Small intestine (tissue), 7 donors: ENCODE data around the gene AUNIP. TPM values are rescaled to one million over a fixed set of nuclear protein-coding genes. Genes with fewer than 3 reads are reported as not detected.

Experiments used
- DNase-seq, 2 donors: peaks; one replicate each; pipeline versions ENCODE4 v3.0.0 to v3.0.0-alpha.2; 2013
- FAIRE-seq: peaks from 2 replicates; lab custom pipeline; 2012; peaks lifted over from hg19 to GRCh38; lab: Jason Lieb, UNC
- H3K27ac ChIP-seq, 3 donors: one replicate each; pipeline ENCODE4 v1.5.1; 2013; ENCODE audit warnings: low read length in 2 of 3, mild to moderate bottlenecking in 2 of 3, control low read depth in 1 of 3, inconsistent platforms in 1 of 3, low read depth in 1 of 3, moderate library complexity in 1 of 3
- H3K27me3 ChIP-seq, 3 donors: one replicate each; pipeline ENCODE4 v1.6.1; 2013; ENCODE audit warnings: low read length in 3 of 3, inconsistent platforms in 1 of 3; ENCODE audit not compliant: control insufficient read depth in 3 of 3, insufficient read depth in 3 of 3
- H3K36me3 ChIP-seq, 3 donors: one replicate each; pipeline ENCODE4 v1.6.1; 2013; ENCODE audit warnings: low read length in 3 of 3, inconsistent platforms in 1 of 3, low read depth in 1 of 3, mild to moderate bottlenecking in 1 of 3, moderate library complexity in 1 of 3; ENCODE audit not compliant: control insufficient read depth in 3 of 3, insufficient read depth in 2 of 3
- H3K4me1 ChIP-seq, 3 donors: one replicate each; pipeline ENCODE4 v1.6.1; 2013; ENCODE audit warnings: low read length in 2 of 3, inconsistent platforms in 1 of 3, low read depth in 1 of 3, mild to moderate bottlenecking in 1 of 3, moderate library complexity in 1 of 3; ENCODE audit not compliant: control insufficient read depth in 3 of 3, insufficient read depth in 2 of 3
- H3K4me3 ChIP-seq, 3 donors: one replicate each; pipeline ENCODE4 v1.5.1; 2013; ENCODE audit warnings: low read length in 3 of 3, control low read depth in 1 of 3, inconsistent platforms in 1 of 3, low read depth in 1 of 3, mild to moderate bottlenecking in 1 of 3, moderate library complexity in 1 of 3
- H3K9me3 ChIP-seq, 2 donors: one replicate each; pipeline ENCODE4 v1.6.1; 2013; ENCODE audit warnings: low read depth in 1 of 2, low read length in 1 of 2; ENCODE audit not compliant: control insufficient read depth in 2 of 2, insufficient read depth in 1 of 2
- WGBS, 3 donors: extraction: QIAGEN DNeasy Blood & Tissue Kit; methylation state at CpG; one replicate each; pipeline ENCODE4 v1.1.7; 2013; 5-methylcytosine and 5-hydroxymethylcytosine counted together
- polyA plus RNA-seq, 4 donors: library from polyadenylated mRNA; stranded (reverse) in 3 of 4; unstranded in 1 of 4; fragments of 200-250 nt in 3 of 4; fragments of 120-200 nt in 1 of 4; gene quantifications; one replicate each; pipeline versions ENCODE4 v1.2.1 to v1.2.3, GENCODE V29; 2013
- donor health status: healthy with polysubstance abuse.
- donor health status: control.
- donor health status: control.
- donor health status: Bipolar disorder and iron deficiency.
- donor health status: healthy.

Gene AUNIP
- polyA plus RNA-seq, 4 donors, result 0.67 to 3.2 (median 1.9) TPM; not detected in 1

DNA sequence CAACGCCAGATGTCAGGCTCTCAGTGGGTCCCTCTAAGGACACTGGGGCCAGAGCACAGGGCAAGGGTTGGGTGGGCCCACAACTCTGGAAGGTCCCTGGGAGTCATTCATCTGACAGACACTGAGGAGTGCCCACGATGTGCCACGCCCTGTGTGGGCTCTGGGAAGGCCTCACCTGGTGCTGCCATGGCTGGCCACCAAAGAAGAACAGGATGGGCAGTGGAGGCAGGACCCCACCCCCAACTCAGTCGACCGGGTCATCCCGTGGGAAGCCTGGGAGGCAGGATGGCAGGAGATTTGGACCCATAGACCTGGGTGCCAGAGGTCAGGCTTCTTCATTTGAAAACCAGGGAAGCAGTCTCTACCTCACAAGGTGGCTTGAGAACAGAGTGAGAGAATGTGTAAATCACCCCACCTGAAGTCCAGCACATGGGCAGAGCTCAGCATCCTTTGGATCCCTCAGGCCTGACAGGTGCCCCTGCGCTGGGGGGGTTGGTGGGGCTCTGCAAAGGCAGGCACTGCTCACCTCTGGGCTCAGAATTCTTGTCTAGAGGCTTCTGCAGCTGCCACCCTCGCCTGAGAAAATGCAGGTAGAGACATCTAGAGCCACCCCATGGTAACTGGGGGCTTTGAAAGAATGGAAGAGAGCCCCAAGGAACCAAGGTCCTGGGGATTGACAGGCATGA lies 60.4 kb downstream of the AUNIP start:
- H3K36me3 ChIP-seq, result peaks cover 0 to 14% (median 0%) of the 10 kb centered on the region in 3 donors
- 52 to 72% (median 66%) methylated on average over 8 of the region's 8 CpGs for WGBS, 3 donors
- no peak for FAIRE-seq
- H3K27ac ChIP-seq, result no peak overlapping the region
- H3K27me3 ChIP-seq, result no peaks in the 10 kb centered on the region
- DNase-seq, result no peak
- no peak overlapping the region for H3K4me3 ChIP-seq
- H3K9me3 ChIP-seq, result no peaks in the 10 kb centered on the region
- H3K4me1 ChIP-seq, result peaks cover 2 to 54% (median 5%) of the 10 kb centered on the region in 3 donors

DNA sequence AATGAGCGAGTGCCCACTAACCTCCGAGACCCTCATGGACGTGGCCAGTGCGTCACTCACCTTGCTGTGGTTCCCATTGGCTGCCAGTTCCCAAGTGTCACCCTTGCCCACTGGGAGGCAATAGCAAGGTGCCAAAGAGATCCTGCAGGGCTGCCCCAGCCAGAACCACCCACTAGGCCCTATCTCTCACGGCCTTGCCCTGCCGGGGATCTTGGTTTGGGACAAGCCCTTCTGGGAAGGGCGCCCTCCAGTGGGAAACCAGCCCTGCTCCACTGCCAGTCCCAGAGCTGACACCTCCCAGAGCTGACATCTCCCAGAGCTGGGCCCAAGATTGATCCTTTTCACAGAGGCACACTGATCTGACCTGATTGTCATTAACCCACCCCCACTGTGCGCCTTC lies 61.3 kb downstream of the AUNIP start:
- Histone ChIP-seq H3K9me3 (no peaks in the 10 kb centered on the region), H3K27ac (no peak overlapping the region), H3K27me3 (no peaks in the 10 kb centered on the region), H3K4me3 (no peak overlapping the region), H3K4me1 (peaks cover 2 to 54% (median 5%) of the 10 kb centered on the region in 3 donors), H3K36me3 (peaks cover 0 to 14% (median 0%) of the 10 kb centered on the region in 3 donors)
- WGBS, 3 donors, result 63 to 80% (median 78%) methylated on average over 8 of the region's 8 CpGs
- FAIRE-seq, result no peak
- peak in 1 of 2 donors; percentile 33 for DNase-seq

- 7 to 8% (median 8%) methylated on average over 15 to 19 of the region's 19 CpGs for WGBS, 3 donors
These were observed 62.3 kb downstream of the AUNIP start for GRCh38 chr1:25796811-25797458.

GRCh38 chr1:25795946-25796810 lies 63.1 kb downstream of the AUNIP start:
- H3K9me3 ChIP-seq, result no peaks in the 10 kb centered on the region
- peak overlapping the region in 1 of 3 donors; percentile 85 for H3K27ac ChIP-seq
- WGBS, 3 donors, result 41 to 61% (median 42%) methylated on average over 22 of the region's 22 CpGs
- DNase-seq, result peak; percentile 20 to 69
- FAIRE-seq, result no peak
- H3K4me3 ChIP-seq, result no peak overlapping the region
- H3K36me3 ChIP-seq, result peaks cover 0 to 7% (median 0%) of the 10 kb centered on the region in 3 donors
- no peaks in the 10 kb centered on the region for H3K27me3 ChIP-seq
- peaks cover 2 to 51% (median 5%) of the 10 kb centered on the region in 3 donors for H3K4me1 ChIP-seq

More at GRCh38 chr1:25796811-25797458, 62.3 kb downstream of the AUNIP start:
- H3K27ac ChIP-seq, result peak overlapping the region in 1 of 3 donors; percentile 85
- no peak overlapping the region for H3K4me3 ChIP-seq
- H3K27me3 ChIP-seq, result no peaks in the 10 kb centered on the region
- no peaks in the 10 kb centered on the region for H3K9me3 ChIP-seq
- peak; percentile 74 to 86 for DNase-seq
- H3K36me3 ChIP-seq, result peaks cover 0 to 4% (median 0%) of the 10 kb centered on the region in 3 donors
- H3K4me1 ChIP-seq, result peaks cover 2 to 51% (median 5%) of the 10 kb centered on the region in 3 donors
- FAIRE-seq, result no peak

GRCh38 chr1:25795211-25795610 lies 64.0 kb downstream of the AUNIP start:
- Histone ChIP-seq H3K4me1 (peaks cover 0 to 44% (median 0%) of the 10 kb centered on the region in 3 donors), H3K4me3 (no peak overlapping the region), H3K27ac (peak overlapping the region in 1 of 3 donors; percentile 85), H3K27me3 (no peaks in the 10 kb centered on the region), H3K36me3 (peaks cover 0 to 7% (median 0%) of the 10 kb centered on the region in 3 donors), H3K9me3 (no peaks in the 10 kb centered on the region)
- peak in 1 of 2 donors; percentile 73 for DNase-seq
- 9 to 50% (median 33%) methylated on average over 2 of the region's 2 CpGs for WGBS, 3 donors
- no peak for FAIRE-seq

DNA sequence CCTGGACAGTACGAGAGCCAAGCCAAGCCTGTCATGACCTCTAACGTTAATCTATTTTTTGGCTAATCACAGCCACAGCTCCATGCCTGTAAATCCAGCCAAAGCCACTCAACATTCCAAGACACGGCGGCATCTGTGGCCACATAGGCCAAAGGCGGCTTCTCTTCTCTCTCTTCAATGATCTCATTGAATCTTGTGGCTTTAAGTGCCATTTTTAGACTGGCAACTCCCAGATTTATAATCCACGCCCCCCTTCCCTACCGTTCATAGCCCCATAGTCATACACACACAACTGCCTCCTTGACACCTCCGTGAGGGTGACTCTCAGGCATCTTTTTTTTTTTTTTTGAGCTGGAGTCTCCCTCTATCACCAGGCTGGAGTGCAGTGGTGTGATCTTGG lies 64.9 kb downstream of the AUNIP start:
- Histone ChIP-seq H3K4me3 (no peak overlapping the region), H3K27ac (no peak overlapping the region), H3K27me3 (no peaks in the 10 kb centered on the region), H3K4me1 (peaks cover 0 to 39% (median 0%) of the 10 kb centered on the region in 3 donors), H3K9me3 (no peaks in the 10 kb centered on the region), H3K36me3 (peaks cover 0 to 7% (median 0%) of the 10 kb centered on the region in 3 donors)
- DNase-seq (no peak), FAIRE-seq (no peak)
- 64 to 76% (median 75%) methylated on average over 8 of the region's 8 CpGs for WGBS, 3 donors

DNA sequence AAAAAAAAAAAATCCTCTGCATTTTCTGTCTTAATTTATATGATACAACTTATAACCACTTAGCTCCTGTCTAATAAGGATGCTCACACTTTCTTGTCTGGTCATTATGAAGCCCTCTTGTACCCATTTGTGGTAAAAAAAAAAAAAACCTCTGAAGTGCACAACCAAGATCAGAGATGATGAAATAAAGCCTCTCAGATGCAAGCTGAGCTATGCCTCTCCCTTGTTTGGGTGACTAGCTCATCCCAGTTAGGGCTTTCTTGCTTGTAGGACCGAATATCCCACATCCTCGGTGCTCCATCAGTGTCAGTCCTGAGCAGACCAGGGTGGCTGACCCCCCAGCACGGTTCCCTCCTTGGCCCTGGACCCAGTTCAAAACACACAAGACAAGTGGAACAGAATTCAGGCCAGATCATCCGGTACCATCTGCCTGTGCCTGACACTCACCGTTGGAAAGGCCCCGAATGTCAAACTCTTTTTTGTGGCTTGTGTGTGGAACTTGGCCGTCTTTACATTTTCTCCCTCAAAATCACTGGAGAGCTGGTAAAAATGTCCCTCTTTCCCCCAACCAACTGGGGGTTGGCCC lies 65.6 kb downstream of the AUNIP start:
- Histone ChIP-seq H3K4me3 (no peak overlapping the region), H3K36me3 (peaks cover 0 to 7% (median 0%) of the 10 kb centered on the region in 3 donors), H3K9me3 (no peaks in the 10 kb centered on the region), H3K27me3 (no peaks in the 10 kb centered on the region), H3K4me1 (peaks cover 0 to 33% (median 0%) of the 10 kb centered on the region in 3 donors), H3K27ac (no peak overlapping the region)
- FAIRE-seq (no peak), DNase-seq (no peak)
- 67 to 79% (median 76%) methylated on average over 7 of the region's 7 CpGs for WGBS, 3 donors
